Osteocyte (in vitro differentiated cells): ENCODE data around the gene DCAF15. TPM values are rescaled to one million over a fixed set of nuclear protein-coding genes. Genes with fewer than 3 reads are reported as not detected.

Experiments used
- DNase-seq: peaks from one replicate; pipeline ENCODE4 v3.0.0; 2021; ENCODE audit warnings: mixed read lengths; ENCODE audit not compliant: unreplicated experiment; ENCODE audit errors: extremely low spot score
- H3K27ac Mint-ChIP-seq: one replicate; pipeline ENCODE4 v1.8.0; 2021; ENCODE audit warnings: mild to moderate bottlenecking, mixed read lengths; ENCODE audit not compliant: unreplicated experiment
- H3K27me3 Mint-ChIP-seq: one replicate; pipeline ENCODE4 v1.8.0; 2021; ENCODE audit warnings: mixed read lengths; ENCODE audit not compliant: unreplicated experiment
- H3K36me3 Mint-ChIP-seq: one replicate; pipeline ENCODE4 v1.8.0; 2021; ENCODE audit warnings: mixed read lengths; ENCODE audit not compliant: unreplicated experiment
- H3K4me1 Mint-ChIP-seq: one replicate; pipeline ENCODE4 v1.8.0; 2021; ENCODE audit warnings: mixed read lengths; ENCODE audit not compliant: unreplicated experiment
- H3K4me3 Mint-ChIP-seq: one replicate; pipeline ENCODE4 v1.8.0; 2021; ENCODE audit warnings: mild to moderate bottlenecking, moderate library complexity, mixed read lengths; ENCODE audit not compliant: unreplicated experiment
- H3K9me3 Mint-ChIP-seq: one replicate; pipeline ENCODE4 v1.8.0; 2021; ENCODE audit warnings: mixed read lengths; ENCODE audit not compliant: unreplicated experiment
- CTCF ChIP-seq: fragments of 200-600 bp; sonication (generic); IDR thresholded peaks from 2 replicates; pipeline ENCODE4 v1.5.0; 2021; ENCODE audit warnings: antibody characterized with exemption, mild to moderate bottlenecking, moderate library complexity
- total RNA-seq: library from RNA; stranded (reverse); gene quantifications from 2 replicates; pipeline ENCODE4 v1.2.1, GENCODE V29; 2021

The DCAF15 gene
- total RNA-seq, 1 donor from 2014 or later, result 29.3 TPM

GRCh38 chr19:13981988-13982501 is 29.7 kb downstream of the DCAF15 start:
- peaks cover 16% of the 10 kb centered on the region for H3K4me1 Mint-ChIP-seq
- H3K36me3 Mint-ChIP-seq, result no peaks in the 10 kb centered on the region
- H3K9me3 Mint-ChIP-seq, result no peaks in the 10 kb centered on the region
- DNase-seq, result no peak
- H3K27ac Mint-ChIP-seq, result no peak overlapping the region
- H3K27me3 Mint-ChIP-seq, result no peaks in the 10 kb centered on the region
- no peak overlapping the region for H3K4me3 Mint-ChIP-seq
- TF ChIP-seq CTCF, result no peak

GRCh38 chr19:13982773-13983172 is 30.5 kb downstream of the DCAF15 start:
- no peaks in the 10 kb centered on the region for H3K27me3 Mint-ChIP-seq
- H3K36me3 Mint-ChIP-seq, result no peaks in the 10 kb centered on the region
- H3K9me3 Mint-ChIP-seq, result no peaks in the 10 kb centered on the region
- peaks cover 20% of the 10 kb centered on the region for H3K4me1 Mint-ChIP-seq
- H3K4me3 Mint-ChIP-seq, result no peak overlapping the region
- no peak for TF ChIP-seq CTCF
- no peak for DNase-seq
- no peak overlapping the region for H3K27ac Mint-ChIP-seq

- Mint-ChIP-seq H3K4me1 (peaks cover 20% of the 10 kb centered on the region), H3K4me3 (no peak overlapping the region), H3K36me3 (no peaks in the 10 kb centered on the region), H3K9me3 (no peaks in the 10 kb centered on the region), H3K27me3 (no peaks in the 10 kb centered on the region), H3K27ac (no peak overlapping the region)
- no peak for TF ChIP-seq CTCF
- no peak for DNase-seq
These were observed 31.0 kb downstream of the DCAF15 start for GRCh38 chr19:13983213-13983889.

DNA sequence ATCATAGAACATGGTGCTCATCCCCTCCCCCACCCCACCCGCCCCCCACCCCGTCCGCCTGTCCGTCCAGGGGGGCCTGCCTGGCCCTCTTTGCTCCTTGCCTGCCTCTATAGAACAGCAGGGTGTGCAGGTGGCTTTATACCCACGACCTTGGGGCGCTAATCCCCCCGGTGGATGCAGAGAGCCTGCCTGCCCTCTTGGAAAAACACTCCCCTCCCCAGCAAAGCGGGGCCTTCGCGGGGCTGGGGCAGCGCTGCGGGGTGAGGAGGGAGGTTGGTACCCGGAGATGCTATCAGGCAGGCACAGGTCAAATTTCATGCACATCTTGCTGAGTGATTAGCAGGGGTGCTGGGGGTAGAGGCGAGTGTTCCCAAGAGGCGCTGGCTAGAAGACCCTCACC is 31.9 kb downstream of the DCAF15 start:
- H3K4me3 Mint-ChIP-seq, result no peak overlapping the region

More for the DNA sequence above, 31.9 kb downstream of the DCAF15 start:
- Mint-ChIP-seq H3K4me1 (peaks cover 20% of the 10 kb centered on the region), H3K27ac (no peak overlapping the region), H3K36me3 (peaks cover 5% of the 10 kb centered on the region), H3K27me3 (no peaks in the 10 kb centered on the region), H3K9me3 (no peaks in the 10 kb centered on the region)
- no peak for TF ChIP-seq CTCF
- DNase-seq, result no peak
